NT2/D1 (cell line): Measurements from ENCODE around the gene HORMAD2.

Experiments used
- SUZ12 ChIP-seq: IDR thresholded peaks from 2 replicates; pipeline ENCODE4 v1.6.1; 2011; ENCODE audit not compliant: insufficient read length, insufficient read depth; ENCODE audit errors: extremely low read depth
- YY1 ChIP-seq: IDR thresholded peaks from 2 replicates; pipeline ENCODE4 v1.6.1; 2011; ENCODE audit not compliant: insufficient read length, insufficient read depth
- ZNF274 ChIP-seq: IDR thresholded peaks from 2 replicates; pipeline ENCODE4 v1.6.1; 2011; ENCODE audit warnings: mild to moderate bottlenecking, low read depth, low read length

GRCh38 chr22:30169002-30169401 lies 88.7 kb downstream of the HORMAD2 start:
- TF ChIP-seq YY1 (no peak), ZNF274 (no peak), SUZ12 (no peak)
